SK-N-MC (cell line): ENCODE results near the gene NIFK.

ENCODE experiments used
- DNase-seq: peaks from one replicate; pipeline ENCODE4 v3.0.0-alpha.2; 2011; ENCODE audit warnings: low read depth, low spot score
- H3K27ac ChIP-seq: fragments of 200-600 bp; sonication (generic); 2 replicates; pipeline ENCODE4 v1.5.1; 2016; ENCODE audit warnings: mixed run types
- H3K36me3 ChIP-seq: fragments of 200-600 bp; sonication (generic); 2 replicates; pipeline ENCODE4 v1.6.1; 2017; ENCODE audit warnings: antibody characterized with exemption, low read length, mixed read lengths; ENCODE audit not compliant: insufficient read depth
- H3K4me3 ChIP-seq: fragments of 200-600 bp; sonication (generic); 2 replicates; pipeline ENCODE4 v1.5.1; 2016
- H3K9ac ChIP-seq: fragments of 200-600 bp; sonication (generic); 2 replicates; pipeline ENCODE4 v1.8.0; 2017; ENCODE audit warnings: mixed run types, mixed read lengths; ENCODE audit not compliant: insufficient read length
- H3K9me3 ChIP-seq: fragments of 200-600 bp; sonication (generic); 2 replicates; pipeline ENCODE4 v1.6.1; 2017; ENCODE audit warnings: low read depth, mild to moderate bottlenecking, antibody characterized with exemption, low read length, moderate library complexity, mixed read lengths
- EZH2 ChIP-seq: fragments of 200-600 bp; sonication (generic); IDR thresholded peaks from one replicate; pipeline ENCODE4 v1.6.1; 2017; ENCODE audit warnings: antibody characterized with exemption
- FOXP2 ChIP-seq: optimal IDR thresholded peaks from 2 replicates; pipeline ENCODE3; 2011; ENCODE audit warnings: mild to moderate bottlenecking, moderate library complexity; ENCODE audit not compliant: insufficient read depth; ENCODE audit errors: extremely low read length, control extremely low read depth
- POLR2AphosphoS5 ChIP-seq: IDR thresholded peaks from 2 replicates; pipeline ENCODE4 v1.6.1; 2012; ENCODE audit warnings: mild to moderate bottlenecking, low read depth, low read length, borderline replicate concordance

Gene NIFK

DNA sequence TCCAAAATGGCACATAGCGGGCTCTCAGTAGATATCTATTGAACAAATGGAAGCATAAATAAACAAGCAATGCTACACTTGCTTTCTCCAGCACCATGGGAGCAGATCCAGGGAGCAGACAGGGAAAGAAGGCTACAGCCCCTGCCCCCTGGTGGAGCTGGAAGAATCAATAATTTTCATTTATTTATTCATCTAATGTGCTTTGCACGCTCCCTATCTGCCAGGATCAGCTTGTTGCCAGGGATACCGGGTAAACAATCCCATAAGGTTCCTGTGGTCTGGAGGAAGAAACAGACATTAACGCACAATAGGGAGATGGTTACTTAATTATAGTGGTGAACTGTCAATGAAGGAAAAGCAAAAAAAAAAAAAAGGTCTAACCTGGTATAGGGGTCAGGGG lies 47.3 kb downstream of the NIFK start:
- Histone ChIP-seq H3K9ac (no peak overlapping the region), H3K9me3 (no peaks in the 10 kb centered on the region), H3K4me3 (no peak overlapping the region), H3K36me3 (no peaks in the 10 kb centered on the region), H3K27ac (no peak overlapping the region)
- peak; percentile 30 for DNase-seq
- TF ChIP-seq POLR2AphosphoS5 (no peak), EZH2 (no peak), FOXP2 (peak; percentile 53)

DNA sequence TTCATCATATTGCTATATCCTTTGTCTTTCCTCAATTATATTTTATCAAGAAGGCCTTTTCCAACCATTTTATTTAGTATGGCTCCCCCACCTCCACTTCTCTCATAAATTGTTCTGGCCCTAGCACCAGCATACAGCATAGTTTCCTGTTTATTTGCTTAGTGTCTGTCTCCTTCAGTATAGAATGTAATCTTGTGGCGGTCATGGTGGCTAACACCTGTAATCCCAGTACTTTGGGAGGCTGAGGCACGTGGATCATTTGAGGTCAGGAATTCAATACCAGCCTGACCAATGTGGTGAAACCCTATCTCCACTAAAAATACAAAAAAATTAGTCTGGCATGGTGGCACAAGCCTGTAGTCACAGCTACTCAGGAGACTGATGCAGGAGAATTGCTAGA lies 47.9 kb downstream of the NIFK start:
- no peak overlapping the region for H3K9ac ChIP-seq
- DNase-seq: no peak
- no peaks in the 10 kb centered on the region for H3K9me3 ChIP-seq
- H3K27ac ChIP-seq: no peak overlapping the region
- TF ChIP-seq POLR2AphosphoS5: no peak
- TF ChIP-seq EZH2: no peak
- H3K4me3 ChIP-seq: no peak overlapping the region
- H3K36me3 ChIP-seq: no peaks in the 10 kb centered on the region

DNA sequence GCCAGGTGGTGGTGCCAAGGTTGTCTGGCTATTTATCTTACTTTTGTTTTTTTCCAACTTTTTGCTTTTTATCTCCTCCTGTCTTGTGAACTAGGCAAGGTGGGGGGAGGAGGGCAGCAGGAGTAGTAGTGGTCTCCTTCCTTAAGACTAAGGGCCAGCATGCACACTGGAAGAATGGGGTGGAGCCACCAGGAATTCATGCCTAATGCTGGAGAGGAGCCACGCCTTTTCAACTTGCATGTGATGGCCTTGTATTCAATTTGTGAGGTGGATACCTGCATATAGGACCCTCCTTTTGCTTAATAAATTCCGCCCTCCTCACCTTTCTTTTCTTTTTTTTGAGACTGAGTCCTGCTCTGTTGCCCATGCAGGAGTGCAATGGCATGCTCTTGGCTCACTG lies 49.8 kb downstream of the NIFK start:
- TF ChIP-seq FOXP2 (no peak), POLR2AphosphoS5 (no peak), EZH2 (no peak)
- 0 out of 2 replicates have a peak, but pooled peaks cover 3% of the 10 kb centered on the region for H3K9me3 ChIP-seq
- H3K9ac ChIP-seq: no peak overlapping the region
- H3K27ac ChIP-seq: no peak overlapping the region
- no peak overlapping the region for H3K4me3 ChIP-seq
- no peak for DNase-seq
- H3K36me3 ChIP-seq: no peaks in the 10 kb centered on the region

DNA sequence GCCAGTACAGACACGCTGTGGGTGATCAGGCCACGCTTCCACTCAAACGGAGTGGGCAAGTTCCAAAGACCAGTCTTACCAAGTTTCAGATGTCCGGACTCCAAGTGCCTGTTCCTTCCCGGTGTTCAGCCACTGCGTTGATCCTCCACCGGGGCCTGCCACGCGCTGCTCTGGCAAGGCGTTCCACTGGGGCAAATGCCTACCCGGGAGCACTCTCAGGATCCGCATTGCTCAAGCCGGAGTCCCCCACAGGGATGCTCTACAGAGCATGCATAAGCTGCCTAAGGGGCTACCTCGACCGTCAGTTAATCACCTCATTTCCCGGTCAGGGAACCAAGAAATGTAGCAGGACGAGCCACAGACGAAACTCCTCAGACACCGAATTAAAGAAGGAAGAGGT lies 50.5 kb downstream of the NIFK start:
- no peak overlapping the region for H3K27ac ChIP-seq
- 0 out of 2 replicates have a peak, but pooled peaks cover 3% of the 10 kb centered on the region for H3K9me3 ChIP-seq
- no peak for DNase-seq
- no peaks in the 10 kb centered on the region for H3K36me3 ChIP-seq
- TF ChIP-seq POLR2AphosphoS5 (no peak), EZH2 (no peak), FOXP2 (no peak)
- H3K4me3 ChIP-seq: no peak overlapping the region
- H3K9ac ChIP-seq: no peak overlapping the region

DNA sequence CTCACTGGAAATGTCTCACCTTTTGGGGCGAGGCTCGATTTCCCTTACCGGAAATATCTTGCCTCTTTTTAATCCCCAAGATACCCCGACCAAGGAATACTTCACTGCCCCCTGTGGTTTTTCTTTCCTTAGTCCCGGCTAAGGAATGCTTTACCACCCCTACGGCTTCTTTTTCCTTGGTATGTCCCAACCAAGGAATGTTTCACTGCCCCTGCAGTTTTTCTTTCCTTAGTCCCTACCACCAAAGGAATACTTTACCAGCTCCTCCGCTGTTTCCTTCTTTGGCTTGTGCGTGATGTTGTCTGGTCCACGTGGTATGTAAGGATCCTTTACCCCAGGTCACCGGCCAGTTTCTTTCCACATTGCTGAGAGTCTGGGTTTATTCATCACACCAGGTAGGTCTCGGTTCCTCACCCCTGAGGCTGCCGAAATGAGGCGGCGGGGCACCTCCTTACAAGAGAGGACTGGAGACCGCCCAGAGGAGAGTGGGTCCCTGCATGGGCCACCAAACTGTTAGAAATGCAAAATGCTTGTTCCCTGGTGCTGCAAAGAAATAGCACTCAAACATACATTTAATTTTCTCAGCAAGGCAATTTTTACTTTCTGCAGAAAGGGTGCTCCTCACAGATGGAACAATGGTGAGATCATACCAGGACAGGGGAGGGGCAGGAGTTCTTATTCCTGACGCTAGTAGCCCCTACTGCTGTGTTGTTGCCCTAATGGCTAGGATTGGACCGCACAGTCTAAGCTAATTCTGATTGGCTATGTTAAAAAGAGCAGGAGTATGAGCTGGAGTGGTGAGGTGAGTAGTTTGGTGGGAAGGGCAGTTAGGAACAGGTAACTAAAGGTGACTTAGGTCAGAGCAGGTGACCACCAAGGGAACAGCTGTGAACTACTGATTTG lies 54.0 kb downstream of the NIFK start:
- H3K36me3 ChIP-seq: no peaks in the 10 kb centered on the region
- DNase-seq: no peak
- no peak overlapping the region for H3K9ac ChIP-seq
- H3K9me3 ChIP-seq: 0 out of 2 replicates have a peak, but pooled peaks cover 3% of the 10 kb centered on the region
- H3K27ac ChIP-seq: no peak overlapping the region
- TF ChIP-seq EZH2 (no peak), FOXP2 (no peak), POLR2AphosphoS5 (no peak)
- H3K4me3 ChIP-seq: no peak overlapping the region

DNA sequence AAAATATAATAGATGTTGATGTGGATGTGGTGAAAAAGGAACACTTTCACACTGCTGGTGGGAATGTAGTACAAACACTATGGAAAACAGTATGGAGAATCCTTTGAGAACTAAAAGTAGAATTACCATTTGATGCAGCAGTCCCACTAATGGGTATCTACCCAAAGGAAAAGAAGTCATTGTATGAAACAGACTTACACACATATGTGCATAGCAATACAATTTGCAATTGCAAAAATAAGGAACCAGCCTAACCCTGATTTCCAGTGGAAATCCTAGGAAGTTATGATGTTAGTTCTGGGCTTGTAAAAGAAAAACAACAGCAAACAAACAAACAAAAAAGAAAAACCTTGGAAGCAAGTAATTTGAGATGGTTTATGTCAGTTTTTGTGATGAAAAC lies 58.8 kb downstream of the NIFK start:
- Histone ChIP-seq H3K9ac (no peak overlapping the region), H3K36me3 (no peaks in the 10 kb centered on the region), H3K4me3 (no peak overlapping the region), H3K27ac (no peak overlapping the region), H3K9me3 (0 out of 2 replicates have a peak, but pooled peaks cover 6% of the 10 kb centered on the region)
- no peak for TF ChIP-seq POLR2AphosphoS5
- no peak for TF ChIP-seq EZH2
- no peak for TF ChIP-seq FOXP2
- no peak for DNase-seq
